GM20000 (cell line): ENCODE results near the gene KLK6.

Experiments
- DNase-seq: peaks from one replicate; pipeline ENCODE4 v3.0.0; 2012; ENCODE audit warnings: low spot score
- TF ChIP-seq, protein P1 (sequence below): IDR thresholded peaks from 2 replicates; pipeline ENCODE4 v1.5.1; 2012; ENCODE audit warnings: mild to moderate bottlenecking, control low read depth; ENCODE audit errors: extremely low read depth, missing control alignments

The KLK6 gene

DNA sequence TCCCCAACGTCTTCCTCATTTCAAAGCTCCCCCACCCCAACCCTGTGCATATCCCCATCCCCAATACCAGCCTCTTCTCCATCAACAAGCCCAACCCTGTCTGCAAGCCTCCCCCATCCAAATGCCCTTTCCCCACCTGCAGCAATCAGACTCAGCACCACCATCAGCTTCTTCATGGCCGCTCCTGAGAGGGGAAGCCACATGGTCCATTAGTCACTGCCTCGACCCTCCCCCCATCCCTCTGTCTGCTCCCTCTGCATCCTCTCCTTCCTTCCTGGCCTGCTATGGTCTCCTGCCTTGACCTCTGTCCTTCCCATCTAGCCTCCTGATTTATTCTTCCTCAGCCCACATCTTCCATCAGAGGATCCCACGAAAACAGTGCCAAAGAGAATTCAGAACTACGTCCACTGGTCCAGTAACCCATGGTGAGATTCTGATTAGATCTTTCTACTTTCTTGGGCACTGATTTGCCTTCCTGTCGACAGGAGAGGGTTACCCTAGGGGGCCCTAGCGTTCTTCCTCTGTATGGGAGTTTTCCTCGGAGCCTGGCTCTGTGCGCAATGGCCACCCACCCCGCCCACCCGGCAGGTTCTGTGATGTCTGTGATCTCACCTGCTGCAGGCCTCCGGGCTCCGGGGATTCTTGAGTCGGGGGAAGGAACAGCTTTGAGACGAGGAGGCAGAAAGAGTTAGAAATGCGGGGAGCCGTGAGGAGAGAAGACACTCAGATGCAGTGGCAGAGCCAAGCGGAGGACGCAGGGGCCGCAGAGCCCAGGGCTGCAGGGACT, 1.3 kb downstream of the KLK6 start:
- no peak for DNase-seq
- TF ChIP-seq, protein P1, sequence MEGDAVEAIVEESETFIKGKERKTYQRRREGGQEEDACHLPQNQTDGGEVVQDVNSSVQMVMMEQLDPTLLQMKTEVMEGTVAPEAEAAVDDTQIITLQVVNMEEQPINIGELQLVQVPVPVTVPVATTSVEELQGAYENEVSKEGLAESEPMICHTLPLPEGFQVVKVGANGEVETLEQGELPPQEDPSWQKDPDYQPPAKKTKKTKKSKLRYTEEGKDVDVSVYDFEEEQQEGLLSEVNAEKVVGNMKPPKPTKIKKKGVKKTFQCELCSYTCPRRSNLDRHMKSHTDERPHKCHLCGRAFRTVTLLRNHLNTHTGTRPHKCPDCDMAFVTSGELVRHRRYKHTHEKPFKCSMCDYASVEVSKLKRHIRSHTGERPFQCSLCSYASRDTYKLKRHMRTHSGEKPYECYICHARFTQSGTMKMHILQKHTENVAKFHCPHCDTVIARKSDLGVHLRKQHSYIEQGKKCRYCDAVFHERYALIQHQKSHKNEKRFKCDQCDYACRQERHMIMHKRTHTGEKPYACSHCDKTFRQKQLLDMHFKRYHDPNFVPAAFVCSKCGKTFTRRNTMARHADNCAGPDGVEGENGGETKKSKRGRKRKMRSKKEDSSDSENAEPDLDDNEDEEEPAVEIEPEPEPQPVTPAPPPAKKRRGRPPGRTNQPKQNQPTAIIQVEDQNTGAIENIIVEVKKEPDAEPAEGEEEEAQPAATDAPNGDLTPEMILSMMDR = no peak

DNA sequence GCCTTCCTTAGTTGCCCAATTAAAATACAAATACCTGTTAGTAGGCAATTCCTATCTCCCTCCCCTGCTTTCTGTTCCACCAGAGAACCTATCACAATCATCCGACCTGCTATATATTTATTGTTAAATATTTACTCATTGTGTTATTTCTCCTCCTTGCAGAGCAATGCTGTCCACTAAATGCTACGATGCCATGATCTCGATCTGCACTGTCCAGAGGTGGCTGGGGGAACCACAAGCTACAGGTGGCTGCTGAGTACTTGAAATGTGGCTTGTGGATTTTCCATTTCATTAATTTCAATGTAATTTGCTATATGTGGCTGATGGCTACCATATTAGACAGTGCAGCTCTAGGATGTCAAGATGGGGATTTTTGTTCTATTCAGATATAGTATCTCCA, 5.1 kb downstream of the KLK6 start:
- TF ChIP-seq, protein P1 = no peak
- no peak for DNase-seq

DNA sequence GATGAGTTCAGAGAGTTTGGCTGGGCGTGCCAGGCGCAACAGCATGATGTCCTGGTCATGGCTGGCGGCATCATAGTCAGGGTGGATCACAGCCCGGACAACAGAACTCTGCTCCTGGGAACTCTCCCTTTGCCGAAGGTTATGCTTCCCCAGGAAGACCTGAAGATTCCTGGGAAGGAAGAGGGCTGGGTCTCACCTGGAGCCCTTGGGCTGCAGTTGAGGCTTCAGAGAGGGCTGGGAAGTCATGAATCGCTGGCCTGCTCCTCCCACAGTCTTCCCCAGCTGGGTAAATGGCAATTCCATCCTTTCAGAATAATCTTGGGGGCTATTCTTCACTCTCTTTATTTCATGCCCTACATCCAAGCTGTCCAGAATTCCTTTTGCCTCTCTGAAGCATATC, 6.0 kb downstream of the KLK6 start:
- no peak for DNase-seq
- TF ChIP-seq, protein P1 = no peak

DNA sequence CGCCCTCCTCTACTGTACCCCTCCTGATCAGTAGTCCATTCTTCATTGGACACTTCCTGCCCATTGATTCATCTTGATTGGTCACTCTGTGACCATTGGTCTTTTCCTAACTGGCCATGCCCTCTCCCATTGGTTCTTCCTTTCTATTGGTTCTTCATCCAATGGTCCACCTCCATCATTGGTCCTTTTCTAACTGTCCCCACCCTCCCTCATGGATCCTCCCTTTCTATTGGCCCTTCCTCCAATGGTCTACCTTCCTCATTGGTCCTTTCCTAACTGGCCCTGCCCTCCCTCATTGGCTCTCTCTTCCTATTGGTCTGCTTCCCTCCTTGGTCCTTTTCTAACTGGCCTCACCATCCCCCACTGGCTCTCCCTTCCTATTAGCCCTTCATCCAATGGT, 7.1 kb downstream of the KLK6 start:
- TF ChIP-seq, protein P1 = no peak
- DNase-seq = no peak

DNA sequence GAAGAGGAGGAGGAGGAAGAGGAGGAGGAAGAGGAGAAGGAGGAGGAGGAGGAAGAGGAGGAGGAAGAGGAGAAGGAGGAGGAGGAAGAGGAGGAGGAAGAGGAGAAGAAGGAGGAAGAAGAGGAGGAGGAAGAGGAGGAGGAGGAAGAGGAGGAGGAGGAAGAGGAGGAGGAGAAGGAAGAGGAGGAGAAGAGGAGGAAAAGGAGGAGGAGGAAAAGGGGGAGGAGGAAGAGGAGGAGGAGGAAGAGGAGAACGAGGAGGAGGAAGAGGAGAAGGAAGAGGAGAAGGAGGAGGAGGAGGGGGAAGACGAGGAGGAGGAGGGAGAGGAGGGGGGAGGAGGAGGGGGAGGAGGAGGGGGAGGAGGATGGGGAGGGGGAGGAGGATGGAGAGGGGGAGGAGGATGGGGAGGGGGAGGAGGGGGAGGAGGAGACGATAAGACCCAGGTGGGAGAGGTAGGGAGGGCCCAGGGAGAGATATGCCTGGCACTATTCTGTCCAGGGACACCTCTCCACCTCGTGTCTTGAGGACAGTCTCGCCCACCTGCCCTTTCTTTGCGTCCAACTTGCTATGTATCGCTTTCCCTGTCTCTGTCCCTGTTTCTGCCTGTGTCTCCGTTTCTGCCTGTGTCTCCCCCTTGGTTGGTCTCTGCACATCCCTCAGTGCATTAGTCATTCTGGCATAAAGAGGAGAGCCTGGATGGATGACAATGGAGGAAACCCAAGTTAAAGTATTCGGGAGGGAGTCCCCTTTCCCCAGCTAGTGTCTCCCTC, 9.5 kb downstream of the KLK6 start:
- DNase-seq = no peak
- TF ChIP-seq, protein P1 = no peak

DNA sequence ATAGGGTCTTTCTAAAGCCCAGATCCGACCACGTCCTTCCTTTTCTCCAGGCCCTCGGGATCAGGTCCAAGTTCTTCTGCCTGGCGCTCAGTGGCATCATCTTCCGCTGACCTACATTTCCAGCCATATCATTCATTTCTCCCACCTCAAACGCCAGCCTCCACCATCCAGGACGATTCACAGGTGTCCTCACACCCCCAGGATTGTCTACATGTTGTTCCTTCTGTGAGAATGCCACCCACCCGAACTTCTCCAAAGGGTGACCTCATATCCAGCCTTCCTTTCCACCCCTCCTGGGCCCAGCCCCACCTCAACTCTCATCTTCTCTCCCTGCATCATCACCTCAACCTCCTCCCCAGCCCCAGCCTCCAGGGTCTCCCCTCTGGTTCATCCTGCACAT, 11.8 kb downstream of the KLK6 start:
- no peak for DNase-seq
- TF ChIP-seq, protein P1 = no peak

DNA sequence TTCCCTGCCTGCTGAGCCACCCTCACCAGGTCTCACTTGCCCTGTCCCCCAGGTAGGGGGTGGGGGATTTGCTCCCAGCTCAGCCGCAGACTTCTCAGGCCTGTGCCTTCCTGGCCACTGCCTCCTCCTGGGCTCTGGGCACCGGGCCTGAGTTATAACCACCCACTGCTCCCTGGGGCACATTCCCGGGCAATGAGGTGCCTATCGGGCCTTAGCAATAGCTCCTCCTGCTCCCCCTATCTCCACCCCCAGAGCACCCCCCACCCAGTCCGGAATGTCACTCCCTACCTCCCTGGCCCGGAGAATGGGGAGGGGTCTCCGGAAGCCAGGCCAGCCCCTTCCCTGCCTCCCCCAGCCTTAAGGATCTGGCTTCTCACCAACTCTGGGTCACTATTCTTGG, 16.5 kb downstream of the KLK6 start, which contains the start of gene KLK5:
Gene KLK5, minus strand, starts transcription at position 129 of the 400 bp plus-strand sequence. CDS start 381 bp downstream, outside the sequence.
- no peak for DNase-seq
- TF ChIP-seq, protein P1 = no peak
